Heart left ventricle (tissue), 16 donors: ENCODE measurements around the gene MRAP. TPM values are rescaled to one million over a fixed set of nuclear protein-coding genes. Genes with fewer than 3 reads are reported as not detected.

Experiments
- ATAC-seq, 4 donors: fragments of 200-7000 bp; cut with Tn5 transposase; one replicate each; pipeline ENCODE4 v1.9.1; 2020 to 2022; ENCODE audit warnings: moderate library complexity in 4 of 4, mild to moderate bottlenecking in 3 of 4, moderate number of reproducible peaks in 1 of 4
- DNase-seq, 5 donors: peaks; one replicate each; pipeline ENCODE4 v3.0.0-alpha.2; 2020
- H3K27ac ChIP-seq, 12 donors: fragments of 200-600 bp; sonication (generic) in 4 of 12; one replicate each; pipeline versions ENCODE4 v1.5.0 to v1.8.0; 2016 to 2022; ENCODE audit warnings: mild to moderate bottlenecking in 2 of 12
- H3K27me3 ChIP-seq, 9 donors: fragments of 200-600 bp; sonication (generic) in 2 of 9; one replicate each; pipeline versions ENCODE4 v1.5.1 to v1.8.0; 2016 to 2022; ENCODE audit warnings: mild to moderate bottlenecking in 3 of 9
- H3K36me3 ChIP-seq, 9 donors: fragments of 200-600 bp; sonication (generic) in 2 of 9; one replicate each; pipeline versions ENCODE4 v1.5.0 to v1.8.0; 2018 to 2022; ENCODE audit warnings: mild to moderate bottlenecking in 2 of 9
- H3K4me1 ChIP-seq, 12 donors: fragments of 200-600 bp; sonication (generic) in 4 of 12; one replicate each; pipeline versions ENCODE4 v1.5.0 to v1.8.0; 2016 to 2022; ENCODE audit warnings: mild to moderate bottlenecking in 3 of 12
- H3K4me3 ChIP-seq, 12 donors: fragments of 200-600 bp; sonication (generic) in 4 of 12; one replicate each; pipeline versions ENCODE4 v1.5.0 to v1.8.0; 2017 to 2022; ENCODE audit warnings: mild to moderate bottlenecking in 9 of 12, moderate library complexity in 4 of 12
- H3K9me3 ChIP-seq, 12 donors: fragments of 200-600 bp; sonication (generic) in 4 of 12; one replicate each; pipeline versions ENCODE4 v1.5.0 to v1.8.0; 2016 to 2022; ENCODE audit warnings: mild to moderate bottlenecking in 1 of 12
- CTCF ChIP-seq, 12 donors: fragments of 200-600 bp; sonication (generic) in 4 of 12; IDR thresholded peaks; one replicate each; pipeline versions ENCODE4 v1.5.0 to v1.8.0; 2018 to 2022; ENCODE audit warnings: antibody characterized with exemption in 12 of 12, mild to moderate bottlenecking in 5 of 12
- POLR2A ChIP-seq, 2 donors: fragments of 450-650 bp; IDR thresholded peaks; one replicate each; pipeline ENCODE4 v1.6.1; 2017; ENCODE audit warnings: antibody characterized with exemption in 2 of 2, mild to moderate bottlenecking in 2 of 2, moderate library complexity in 2 of 2
- WGBS, 4 donors: extraction: QIAGEN DNeasy Blood & Tissue Kit in 2 of 4; methylation state at CpG; one replicate each; pipeline versions ENCODE4 v1.1.5 to v1.1.7; 2013 to 2018; 5-methylcytosine and 5-hydroxymethylcytosine counted together
- intact Hi-C, 10 donors: fragments of 100-400 bp; cut with DNase I; formaldehyde crosslinking; loops; one replicate each; pipeline versions ENCODE4 v1.11.1 to v1.14.2; 2022
- polyA plus RNA-seq, 2 donors: library from polyadenylated mRNA; stranded (reverse); fragments of 200-250 nt; gene quantifications; one replicate each; pipeline ENCODE4 v1.2.3, GENCODE V29; 2013
- total RNA-seq, 9 donors: library from RNA; depleted of rRNA in 2 of 9; stranded (reverse); fragments of >200 nt in 2 of 9; fragmentation: NEBNext Ultra II Directional in 3 of 9; extraction: Animal tissue kit (Norgen Biotek cat#: 25700) in 3 of 9; gene quantifications; one replicate each; pipeline versions ENCODE4 v1.1.0 to v1.2.4, GENCODE V29; 2016 to 2023
- donor health status: ischemic (EF 13 %, LVEDD 7.1; RV severe dilation, severe dysfunction).
- donor health status: healthy with polysubstance abuse.
- donor health status: DM: no; HTN: yes; CAD: no.
- donor health status: DM: no; HTN: no; CAD: no.
- donor health status: ischemic (EF 25% LVEDD 6.9; RV normal size, moderate dysfunction).
- donor health status: ischemic (EF 25% LVEDD 5.7; RV mildly dilated, moderate dysfunction).
- donor health status: healthy.
- donor health status: DM: yes; HTN: yes; CAD: no.
- donor health status: ischemic (EF 35%, LVEDD 5.7; RV mildly dilated, moderate dysfunction).
- donor health status: nonischemic (EF 11% LVEDD 7.7; RV severe dilation, severe dysfunction).
- donor health status: DM: yes; HTN: yes; CAD: no.
- donor health status: PGD.
- donor health status: ischemic (EF 29% LVEDD 5.4; RV normal size, mild dysfunction).
- donor health status: nonischemic (EF 23%, LVEDD 6.1; RV moderate dilation, normal function).

The MRAP gene
- total and polyA plus RNA-seq, 11 donors: 0.57 to 6.5 (median 1.5) TPM; not detected in 5

- Histone ChIP-seq H3K4me3 (no peak overlapping the region), H3K27ac (peak overlapping the region in 2 of 12 donors; percentile 51 to 52), H3K4me1 (peaks cover 0 to 16% (median 0%) of the 10 kb centered on the region in 12 donors), H3K27me3 (no peaks in the 10 kb centered on the region), H3K9me3 (no peaks in the 10 kb centered on the region), H3K36me3 (peaks cover 8 to 100% (median 99%) of the 10 kb centered on the region in 9 donors)
- TF ChIP-seq CTCF (IDR thresholded peaks at IDR 0.05) (no peak), POLR2A (IDR thresholded peaks at IDR 0.05) (no peak)
- 87 to 93% (median 89%) methylated on average over 13 of the region's 13 CpGs for WGBS, 4 donors
- intact Hi-C loops: no loop called here
- no peak for ATAC-seq
- no peak for DNase-seq
Observed at GRCh38 chr21:32320726-32321125, 22.1 kb downstream of the MRAP start.

- H3K9me3 ChIP-seq: no peaks in the 10 kb centered on the region
- TF ChIP-seq POLR2A (IDR thresholded peaks at IDR 0.05) (no peak), CTCF (IDR thresholded peaks at IDR 0.05) (no peak)
- ATAC-seq (no peak), DNase-seq (no peak)
- no peaks in the 10 kb centered on the region for H3K27me3 ChIP-seq
- H3K4me1 ChIP-seq: peaks cover 0 to 13% (median 0%) of the 10 kb centered on the region in 12 donors
- intact Hi-C loops: no loop called here
- 95 to 98% (median 97%) methylated on average over 13 of the region's 13 CpGs for WGBS, 4 donors
- H3K27ac ChIP-seq: no peak overlapping the region
- no peak overlapping the region for H3K4me3 ChIP-seq
- H3K36me3 ChIP-seq: peaks cover 8 to 100% (median 93%) of the 10 kb centered on the region in 9 donors
Observed at GRCh38 chr21:32321480-32321879, 22.8 kb downstream of the MRAP start.

- no peak for TF ChIP-seq CTCF (IDR thresholded peaks at IDR 0.05)
- TF ChIP-seq POLR2A (IDR thresholded peaks at IDR 0.05): no peak
- no peaks in the 10 kb centered on the region for H3K27me3 ChIP-seq
- ATAC-seq (no peak), DNase-seq (no peak)
- no peak overlapping the region for H3K27ac ChIP-seq
- intact Hi-C loops: no loop called here
- no peak overlapping the region for H3K4me3 ChIP-seq
- peaks cover 8 to 99% (median 86%) of the 10 kb centered on the region in 9 donors for H3K36me3 ChIP-seq
- WGBS, 4 donors: 93 to 96% (median 95%) methylated on average over 12 of the region's 12 CpGs
- peaks cover 0 to 19% (median 0%) of the 10 kb centered on the region in 12 donors for H3K4me1 ChIP-seq
- no peaks in the 10 kb centered on the region for H3K9me3 ChIP-seq
Observed at GRCh38 chr21:32322103-32322502, 23.4 kb downstream of the MRAP start.

- Histone ChIP-seq H3K4me3 (no peak overlapping the region), H3K4me1 (peaks cover 0 to 25% (median 1%) of the 10 kb centered on the region in 12 donors), H3K27ac (no peak overlapping the region), H3K27me3 (no peaks in the 10 kb centered on the region), H3K9me3 (no peaks in the 10 kb centered on the region), H3K36me3 (peaks cover 6 to 93% (median 81%) of the 10 kb centered on the region in 9 donors)
- ATAC-seq (peak in 1 of 4 donors; percentile 35), DNase-seq (no peak)
- intact Hi-C loops: no loop called here
- WGBS, 4 donors: 90 to 94% (median 92%) methylated on average over 9 to 10 of the region's 10 CpGs
- TF ChIP-seq POLR2A (IDR thresholded peaks at IDR 0.05) (no peak), CTCF (IDR thresholded peaks at IDR 0.05) (no peak)
Observed at GRCh38 chr21:32322676-32323075, 24.0 kb downstream of the MRAP start.
